GM23338 (cell line): ENCODE data around the gene ZNF763. TPM values are rescaled to one million over a fixed set of nuclear protein-coding genes. Genes with fewer than 3 reads are reported as not detected.
A peak's percentile ranks its signal among the peaks of the same experiment; 100 is the strongest.

Source experiments
- ATAC-seq: fragments of 200-7000 bp; cut with Tn5 transposase; 3 replicates; pipeline ENCODE4 v1.9.1; 2020
- DNase-seq: peaks from one replicate; pipeline ENCODE4 v3.0.0-alpha.2; 2015; ENCODE audit warnings: low spot score
- H2AFZ ChIP-seq: fragments of 200-600 bp; sonication (generic); 2 replicates; pipeline ENCODE4 v1.8.0; 2016; ENCODE audit warnings: antibody characterized with exemption, mild to moderate bottlenecking, moderate library complexity
- H3F3A ChIP-seq: fragments of 200-600 bp; sonication (generic); replicated peaks from 2 replicates; pipeline ENCODE4 v1.8.0; 2017; ENCODE audit warnings: antibody characterized with exemption, mixed run types, low read depth
- H3K27ac ChIP-seq: fragments of 200-600 bp; sonication (generic); 2 replicates; pipeline ENCODE4 v1.6.1; 2016; ENCODE audit warnings: low read depth
- H3K27me3 ChIP-seq: fragments of 200-600 bp; sonication (generic); 2 replicates; pipeline ENCODE4 v1.8.0; 2016; ENCODE audit warnings: mild to moderate bottlenecking, mixed run types, moderate library complexity; ENCODE audit not compliant: insufficient read depth
- H3K36me3 ChIP-seq: fragments of 200-600 bp; sonication (generic); 2 replicates; pipeline ENCODE4 v1.8.0; 2016; ENCODE audit warnings: mild to moderate bottlenecking; ENCODE audit not compliant: insufficient read depth
- H3K4me1 ChIP-seq: fragments of 200-600 bp; sonication (generic); 2 replicates; pipeline ENCODE4 v1.8.0; 2016; ENCODE audit warnings: mild to moderate bottlenecking, moderate library complexity; ENCODE audit not compliant: insufficient read depth
- H3K4me2 ChIP-seq: fragments of 200-600 bp; sonication (generic); 2 replicates; pipeline ENCODE4 v1.7.1; 2017; ENCODE audit warnings: mixed run types
- H3K4me3 ChIP-seq: fragments of 200-600 bp; sonication (generic); 2 replicates; pipeline ENCODE4 v1.6.1; 2016; ENCODE audit warnings: mixed run types
- H3K79me2 ChIP-seq: fragments of 200-600 bp; sonication (generic); replicated peaks from 2 replicates; pipeline ENCODE4 v1.8.0; 2017; ENCODE audit warnings: mild to moderate bottlenecking; ENCODE audit not compliant: insufficient read depth
- H3K9me2 ChIP-seq: fragments of 200-600 bp; sonication (generic); 2 replicates; pipeline ENCODE4 v1.8.0; 2017; ENCODE audit not compliant: insufficient read depth
- H4K20me1 ChIP-seq: fragments of 200-600 bp; sonication (generic); replicated peaks from 2 replicates; pipeline ENCODE4 v1.8.0; 2017; ENCODE audit warnings: mild to moderate bottlenecking; ENCODE audit not compliant: insufficient read depth
- H3K27ac Mint-ChIP-seq: 2 replicates; pipeline ENCODE4 v1.8.0; 2020; ENCODE audit warnings: inconsistent platforms, mild to moderate bottlenecking, moderate library complexity, mixed read lengths
- H3K27me3 Mint-ChIP-seq: 3 replicates; pipeline ENCODE4 v1.8.0; 2022; ENCODE audit warnings: low read depth, mild to moderate bottlenecking, moderate library complexity, mixed read lengths, inconsistent platforms; ENCODE audit not compliant: insufficient read depth, poor library complexity
- H3K36me3 Mint-ChIP-seq: 3 replicates; pipeline ENCODE4 v1.8.0; 2021; ENCODE audit warnings: low read depth, mild to moderate bottlenecking, inconsistent platforms, moderate library complexity, mixed read lengths
- H3K4me1 Mint-ChIP-seq: 3 replicates; pipeline ENCODE4 v1.8.0; 2020; ENCODE audit warnings: mild to moderate bottlenecking, inconsistent platforms, mixed read lengths
- H3K4me3 Mint-ChIP-seq: 3 replicates; pipeline ENCODE4 v1.8.0; 2021; ENCODE audit warnings: moderate library complexity, mild to moderate bottlenecking, inconsistent platforms, mixed read lengths
- H3K9me3 Mint-ChIP-seq: 3 replicates; pipeline ENCODE4 v1.8.0; 2020; ENCODE audit warnings: moderate library complexity, mild to moderate bottlenecking, inconsistent platforms, mixed read lengths
- CREB1 ChIP-seq: fragments of 250-450 bp; sonication (Bioruptor Pico); IDR thresholded peaks from 2 replicates; pipeline ENCODE4 v1.5.0; 2020; ENCODE audit warnings: low read depth, mild to moderate bottlenecking, moderate library complexity
- EZH2 ChIP-seq: fragments of 200-600 bp; sonication (generic); IDR thresholded peaks from one replicate; pipeline ENCODE4 v1.8.0; 2017; ENCODE audit warnings: antibody characterized with exemption, mild to moderate bottlenecking, low read depth; ENCODE audit not compliant: unreplicated experiment
- EZH2phosphoT487 ChIP-seq: fragments of 200-600 bp; sonication (generic); IDR thresholded peaks from one replicate; pipeline ENCODE4 v1.8.1; 2018; ENCODE audit warnings: antibody characterized with exemption; ENCODE audit not compliant: unreplicated experiment
- JUNB ChIP-seq: IDR thresholded peaks from one replicate; pipeline ENCODE4 v1.6.1; 2016; ENCODE audit warnings: antibody characterized with exemption; ENCODE audit not compliant: unreplicated experiment
- NANOG ChIP-seq: IDR thresholded peaks from 2 replicates; pipeline ENCODE4 v1.6.1; 2016; ENCODE audit warnings: antibody characterized with exemption, borderline replicate concordance
- POLR2AphosphoS5 ChIP-seq: IDR thresholded peaks from 2 replicates; pipeline ENCODE4 v1.6.1; 2016; ENCODE audit warnings: antibody characterized with exemption, low read depth
- STAT1 ChIP-seq: IDR thresholded peaks from one replicate; pipeline ENCODE4 v1.6.1; 2016; ENCODE audit warnings: antibody characterized with exemption; ENCODE audit not compliant: unreplicated experiment
- ZNF114 ChIP-seq: fragments of 250-450 bp; sonication (Bioruptor Pico); IDR thresholded peaks from 2 replicates; pipeline ENCODE4 v1.5.0; 2020; ENCODE audit warnings: mild to moderate bottlenecking, moderate library complexity
- ZNF331 ChIP-seq: fragments of 250-450 bp; sonication (Bioruptor Pico); IDR thresholded peaks from 2 replicates; pipeline ENCODE4 v1.5.0; 2020; ENCODE audit warnings: low read depth, mild to moderate bottlenecking, moderate library complexity
- polyA plus RNA-seq: library from polyadenylated mRNA; unstranded; fragments of >200 nt; fragmentation: Nextera tagmentation; extraction: Ambion mirVana; gene quantifications from 2 replicates; pipeline ENCODE4 v1.2.1, GENCODE V29; 2016
- total RNA-seq: library from RNA; depleted of rRNA; stranded (reverse); fragments of >200 nt; shearing (Covaris generic); gene quantifications from 2 replicates; pipeline ENCODE4 v1.2.3, GENCODE V29; 2014
- TF ChIP-seq, protein P1 (sequence below), 2 experiments: fragments of 200-600 bp in 1 of 2; sonication (generic) in 1 of 2; conservative IDR thresholded peaks; 2 replicates each; pipeline versions ENCODE4 v1.5.1 to v1.6.1; 2016 to 2017; ENCODE audit warnings: antibody characterized with exemption in 2 of 2, low read depth in 2 of 2, mild to moderate bottlenecking in 2 of 2, moderate library complexity in 1 of 2
- TF ChIP-seq, protein P2 (sequence below): IDR thresholded peaks from one replicate; pipeline ENCODE4 v1.6.1; 2018; ENCODE audit warnings: antibody characterized with exemption; ENCODE audit not compliant: unreplicated experiment
- TF ChIP-seq, protein P3 (sequence below): IDR thresholded peaks from 2 replicates; pipeline ENCODE4 v1.6.1; 2016; ENCODE audit warnings: antibody characterized with exemption
- TF ChIP-seq, protein P4 (sequence below): fragments of 250-450 bp; sonication (Bioruptor Pico); IDR thresholded peaks from 2 replicates; pipeline ENCODE4 v1.5.0; 2020; ENCODE audit warnings: mild to moderate bottlenecking, moderate library complexity

Gene ZNF763
- total and polyA plus RNA-seq, 2 experiments from 2014 or later: 0.61 to 0.87 TPM

DNA sequence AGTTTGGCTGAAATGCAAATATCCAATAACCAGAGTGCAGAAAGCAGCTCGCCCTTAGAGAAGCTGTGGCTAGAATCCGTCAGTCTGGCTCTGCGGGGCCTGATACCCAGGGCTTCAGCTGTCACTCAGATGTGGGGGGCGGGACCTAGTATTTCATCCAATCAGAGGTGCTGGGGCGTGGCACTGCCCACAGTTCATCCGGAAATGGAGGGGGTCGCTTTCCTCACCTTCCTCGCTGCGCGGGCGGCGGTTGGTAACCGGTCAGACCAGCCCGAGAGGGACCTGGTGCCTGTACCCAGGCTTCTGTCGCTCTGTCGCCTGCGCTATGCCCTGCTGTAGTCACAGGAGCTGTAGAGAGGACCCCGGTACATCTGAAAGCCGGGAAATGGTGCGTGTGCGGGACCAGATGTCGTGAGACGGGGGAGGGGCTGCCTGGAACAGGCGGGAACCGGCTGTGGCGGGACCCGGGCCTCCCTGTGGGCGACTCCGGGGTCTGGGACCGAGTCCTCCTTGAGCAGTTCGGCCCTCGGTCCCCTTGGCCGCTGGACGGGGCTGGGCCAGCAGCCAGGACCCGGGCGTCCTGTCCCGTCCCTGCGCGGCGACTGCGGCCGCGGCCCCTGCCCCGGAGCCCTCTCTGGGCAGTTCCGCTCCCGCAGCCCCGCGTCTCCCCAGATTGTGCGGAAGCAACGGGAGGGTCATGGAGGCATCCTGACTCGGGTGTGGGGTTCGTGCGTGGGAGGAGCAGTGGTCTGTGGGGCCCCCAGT lies 39.8 kb upstream of the ZNF763 start, which contains the start of gene ZNF700:
Gene ZNF700 (plus strand): TSS at position 222 of the 765 bp plus-strand sequence. CDS start 104 bp downstream, at position 326.
- Histone ChIP-seq H4K20me1 (peaks cover 9% of the 10 kb centered on the region), H3K36me3 (no peaks in the 10 kb centered on the region), H3K4me2 (peak within 1 kb of the TSS; percentile 81), H3K9me2 (no peaks in the 10 kb centered on the region), H3K27me3 (0 out of 2 replicates have a peak, but pooled peaks cover 2% of the 10 kb centered on the region), H3K4me1 (peaks cover 9% of the 10 kb centered on the region; the same call in 1 of the 2 replicates), H3K79me2 (peaks cover 39% of the 10 kb centered on the region), H3F3A (no peaks in the 10 kb centered on the region), H3K4me3 (peak within 1 kb of the TSS; percentile 86), H2AFZ (peak within 1 kb of the TSS; percentile 74; the same call in 1 of the 2 replicates), H3K27ac (peak within 1 kb of the TSS; percentile 96)
- TF ChIP-seq, protein P1, sequence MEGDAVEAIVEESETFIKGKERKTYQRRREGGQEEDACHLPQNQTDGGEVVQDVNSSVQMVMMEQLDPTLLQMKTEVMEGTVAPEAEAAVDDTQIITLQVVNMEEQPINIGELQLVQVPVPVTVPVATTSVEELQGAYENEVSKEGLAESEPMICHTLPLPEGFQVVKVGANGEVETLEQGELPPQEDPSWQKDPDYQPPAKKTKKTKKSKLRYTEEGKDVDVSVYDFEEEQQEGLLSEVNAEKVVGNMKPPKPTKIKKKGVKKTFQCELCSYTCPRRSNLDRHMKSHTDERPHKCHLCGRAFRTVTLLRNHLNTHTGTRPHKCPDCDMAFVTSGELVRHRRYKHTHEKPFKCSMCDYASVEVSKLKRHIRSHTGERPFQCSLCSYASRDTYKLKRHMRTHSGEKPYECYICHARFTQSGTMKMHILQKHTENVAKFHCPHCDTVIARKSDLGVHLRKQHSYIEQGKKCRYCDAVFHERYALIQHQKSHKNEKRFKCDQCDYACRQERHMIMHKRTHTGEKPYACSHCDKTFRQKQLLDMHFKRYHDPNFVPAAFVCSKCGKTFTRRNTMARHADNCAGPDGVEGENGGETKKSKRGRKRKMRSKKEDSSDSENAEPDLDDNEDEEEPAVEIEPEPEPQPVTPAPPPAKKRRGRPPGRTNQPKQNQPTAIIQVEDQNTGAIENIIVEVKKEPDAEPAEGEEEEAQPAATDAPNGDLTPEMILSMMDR (conservative IDR thresholded peaks at IDR 0.05; ENCODE audit: low read depth in 2 of 2): no peak
- TF ChIP-seq, protein P2, sequence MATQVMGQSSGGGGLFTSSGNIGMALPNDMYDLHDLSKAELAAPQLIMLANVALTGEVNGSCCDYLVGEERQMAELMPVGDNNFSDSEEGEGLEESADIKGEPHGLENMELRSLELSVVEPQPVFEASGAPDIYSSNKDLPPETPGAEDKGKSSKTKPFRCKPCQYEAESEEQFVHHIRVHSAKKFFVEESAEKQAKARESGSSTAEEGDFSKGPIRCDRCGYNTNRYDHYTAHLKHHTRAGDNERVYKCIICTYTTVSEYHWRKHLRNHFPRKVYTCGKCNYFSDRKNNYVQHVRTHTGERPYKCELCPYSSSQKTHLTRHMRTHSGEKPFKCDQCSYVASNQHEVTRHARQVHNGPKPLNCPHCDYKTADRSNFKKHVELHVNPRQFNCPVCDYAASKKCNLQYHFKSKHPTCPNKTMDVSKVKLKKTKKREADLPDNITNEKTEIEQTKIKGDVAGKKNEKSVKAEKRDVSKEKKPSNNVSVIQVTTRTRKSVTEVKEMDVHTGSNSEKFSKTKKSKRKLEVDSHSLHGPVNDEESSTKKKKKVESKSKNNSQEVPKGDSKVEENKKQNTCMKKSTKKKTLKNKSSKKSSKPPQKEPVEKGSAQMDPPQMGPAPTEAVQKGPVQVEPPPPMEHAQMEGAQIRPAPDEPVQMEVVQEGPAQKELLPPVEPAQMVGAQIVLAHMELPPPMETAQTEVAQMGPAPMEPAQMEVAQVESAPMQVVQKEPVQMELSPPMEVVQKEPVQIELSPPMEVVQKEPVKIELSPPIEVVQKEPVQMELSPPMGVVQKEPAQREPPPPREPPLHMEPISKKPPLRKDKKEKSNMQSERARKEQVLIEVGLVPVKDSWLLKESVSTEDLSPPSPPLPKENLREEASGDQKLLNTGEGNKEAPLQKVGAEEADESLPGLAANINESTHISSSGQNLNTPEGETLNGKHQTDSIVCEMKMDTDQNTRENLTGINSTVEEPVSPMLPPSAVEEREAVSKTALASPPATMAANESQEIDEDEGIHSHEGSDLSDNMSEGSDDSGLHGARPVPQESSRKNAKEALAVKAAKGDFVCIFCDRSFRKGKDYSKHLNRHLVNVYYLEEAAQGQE: no peak
- no peak for TF ChIP-seq STAT1
- TF ChIP-seq CREB1 (CRISPR knock-in tag): no peak
- peak; percentile 95 for TF ChIP-seq POLR2AphosphoS5
- TF ChIP-seq EZH2phosphoT487: no peak
- no peak for TF ChIP-seq NANOG
- TF ChIP-seq ZNF114 (CRISPR knock-in tag): no peak
- TF ChIP-seq, protein P3, sequence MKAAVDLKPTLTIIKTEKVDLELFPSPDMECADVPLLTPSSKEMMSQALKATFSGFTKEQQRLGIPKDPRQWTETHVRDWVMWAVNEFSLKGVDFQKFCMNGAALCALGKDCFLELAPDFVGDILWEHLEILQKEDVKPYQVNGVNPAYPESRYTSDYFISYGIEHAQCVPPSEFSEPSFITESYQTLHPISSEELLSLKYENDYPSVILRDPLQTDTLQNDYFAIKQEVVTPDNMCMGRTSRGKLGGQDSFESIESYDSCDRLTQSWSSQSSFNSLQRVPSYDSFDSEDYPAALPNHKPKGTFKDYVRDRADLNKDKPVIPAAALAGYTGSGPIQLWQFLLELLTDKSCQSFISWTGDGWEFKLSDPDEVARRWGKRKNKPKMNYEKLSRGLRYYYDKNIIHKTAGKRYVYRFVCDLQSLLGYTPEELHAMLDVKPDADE: peak; percentile 60; the same call in 1 of the 2 replicates
- TF ChIP-seq, protein P4, sequence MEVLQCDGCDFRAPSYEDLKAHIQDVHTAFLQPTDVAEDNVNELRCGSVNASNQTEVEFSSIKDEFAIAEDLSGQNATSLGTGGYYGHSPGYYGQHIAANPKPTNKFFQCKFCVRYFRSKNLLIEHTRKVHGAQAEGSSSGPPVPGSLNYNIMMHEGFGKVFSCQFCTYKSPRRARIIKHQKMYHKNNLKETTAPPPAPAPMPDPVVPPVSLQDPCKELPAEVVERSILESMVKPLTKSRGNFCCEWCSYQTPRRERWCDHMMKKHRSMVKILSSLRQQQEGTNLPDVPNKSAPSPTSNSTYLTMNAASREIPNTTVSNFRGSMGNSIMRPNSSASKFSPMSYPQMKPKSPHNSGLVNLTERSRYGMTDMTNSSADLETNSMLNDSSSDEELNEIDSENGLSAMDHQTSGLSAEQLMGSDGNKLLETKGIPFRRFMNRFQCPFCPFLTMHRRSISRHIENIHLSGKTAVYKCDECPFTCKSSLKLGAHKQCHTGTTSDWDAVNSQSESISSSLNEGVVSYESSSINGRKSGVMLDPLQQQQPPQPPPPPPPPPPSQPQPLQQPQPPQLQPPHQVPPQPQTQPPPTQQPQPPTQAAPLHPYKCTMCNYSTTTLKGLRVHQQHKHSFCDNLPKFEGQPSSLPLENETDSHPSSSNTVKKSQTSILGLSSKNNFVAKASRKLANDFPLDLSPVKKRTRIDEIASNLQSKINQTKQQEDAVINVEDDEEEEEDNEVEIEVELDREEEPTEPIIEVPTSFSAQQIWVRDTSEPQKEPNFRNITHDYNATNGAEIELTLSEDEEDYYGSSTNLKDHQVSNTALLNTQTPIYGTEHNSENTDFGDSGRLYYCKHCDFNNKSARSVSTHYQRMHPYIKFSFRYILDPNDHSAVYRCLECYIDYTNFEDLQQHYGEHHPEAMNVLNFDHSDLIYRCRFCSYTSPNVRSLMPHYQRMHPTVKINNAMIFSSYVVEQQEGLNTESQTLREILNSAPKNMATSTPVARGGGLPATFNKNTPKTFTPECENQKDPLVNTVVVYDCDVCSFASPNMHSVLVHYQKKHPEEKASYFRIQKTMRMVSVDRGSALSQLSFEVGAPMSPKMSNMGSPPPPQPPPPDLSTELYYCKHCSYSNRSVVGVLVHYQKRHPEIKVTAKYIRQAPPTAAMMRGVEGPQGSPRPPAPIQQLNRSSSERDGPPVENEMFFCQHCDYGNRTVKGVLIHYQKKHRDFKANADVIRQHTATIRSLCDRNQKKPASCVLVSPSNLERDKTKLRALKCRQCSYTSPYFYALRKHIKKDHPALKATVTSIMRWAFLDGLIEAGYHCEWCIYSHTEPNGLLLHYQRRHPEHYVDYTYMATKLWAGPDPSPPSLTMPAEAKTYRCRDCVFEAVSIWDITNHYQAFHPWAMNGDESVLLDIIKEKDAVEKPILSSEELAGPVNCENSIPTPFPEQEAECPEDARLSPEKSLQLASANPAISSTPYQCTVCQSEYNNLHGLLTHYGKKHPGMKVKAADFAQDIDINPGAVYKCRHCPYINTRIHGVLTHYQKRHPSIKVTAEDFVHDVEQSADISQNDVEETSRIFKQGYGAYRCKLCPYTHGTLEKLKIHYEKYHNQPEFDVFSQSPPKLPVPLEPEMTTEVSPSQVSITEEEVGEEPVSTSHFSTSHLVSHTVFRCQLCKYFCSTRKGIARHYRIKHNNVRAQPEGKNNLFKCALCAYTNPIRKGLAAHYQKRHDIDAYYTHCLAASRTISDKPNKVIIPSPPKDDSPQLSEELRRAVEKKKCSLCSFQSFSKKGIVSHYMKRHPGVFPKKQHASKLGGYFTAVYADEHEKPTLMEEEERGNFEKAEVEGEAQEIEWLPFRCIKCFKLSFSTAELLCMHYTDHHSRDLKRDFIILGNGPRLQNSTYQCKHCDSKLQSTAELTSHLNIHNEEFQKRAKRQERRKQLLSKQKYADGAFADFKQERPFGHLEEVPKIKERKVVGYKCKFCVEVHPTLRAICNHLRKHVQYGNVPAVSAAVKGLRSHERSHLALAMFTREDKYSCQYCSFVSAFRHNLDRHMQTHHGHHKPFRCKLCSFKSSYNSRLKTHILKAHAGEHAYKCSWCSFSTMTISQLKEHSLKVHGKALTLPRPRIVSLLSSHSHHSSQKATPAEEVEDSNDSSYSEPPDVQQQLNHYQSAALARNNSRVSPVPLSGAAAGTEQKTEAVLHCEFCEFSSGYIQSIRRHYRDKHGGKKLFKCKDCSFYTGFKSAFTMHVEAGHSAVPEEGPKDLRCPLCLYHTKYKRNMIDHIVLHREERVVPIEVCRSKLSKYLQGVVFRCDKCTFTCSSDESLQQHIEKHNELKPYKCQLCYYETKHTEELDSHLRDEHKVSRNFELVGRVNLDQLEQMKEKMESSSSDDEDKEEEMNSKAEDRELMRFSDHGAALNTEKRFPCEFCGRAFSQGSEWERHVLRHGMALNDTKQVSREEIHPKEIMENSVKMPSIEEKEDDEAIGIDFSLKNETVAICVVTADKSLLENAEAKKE: no peak
- TF ChIP-seq JUNB: no peak
- no peak for TF ChIP-seq ZNF331
- no peak for TF ChIP-seq EZH2
- H3K4me3 Mint-ChIP-seq: no peak within 1 kb of the TSS; the same call in 2 of the 3 replicates
- H3K27ac Mint-ChIP-seq: no peak within 1 kb of the TSS
- ATAC-seq (peak; percentile 66), DNase-seq (peak; percentile 99)
- no peaks in the 10 kb centered on the region for H3K4me1 Mint-ChIP-seq
- H3K27me3 Mint-ChIP-seq: no peaks in the 10 kb centered on the region
- H3K36me3 Mint-ChIP-seq: peaks cover 28% of the 10 kb centered on the region
- H3K9me3 Mint-ChIP-seq: peaks cover 92% of the 10 kb centered on the region
